GM12878 (cell line): ENCODE data around the gene TMEM254.
"Not testable (repeated sequence)": the region's sequence is repeated elsewhere in the genome, so short reads cannot be mapped to it uniquely, and the experiment has no call there.

Experiments used
- CHD1 ChIP-seq: IDR thresholded peaks from 2 replicates; pipeline ENCODE4 v1.6.1; 2012; ENCODE audit warnings: low read depth, low read length, improper control_type of control experiment
- MYB ChIP-seq: fragments of 150-350 bp; IDR thresholded peaks from 2 replicates; pipeline ENCODE4 v1.6.1; 2014; ENCODE audit warnings: mild to moderate bottlenecking, low read depth, low read length, borderline replicate concordance
- MYC ChIP-seq: IDR thresholded peaks from 2 replicates; pipeline ENCODE4 v1.6.1; 2011; ENCODE audit warnings: mild to moderate bottlenecking, low read length, moderate library complexity, inconsistent platforms; ENCODE audit not compliant: insufficient read depth, insufficient replicate concordance, insufficient read length, severe bottlenecking
- SIN3A ChIP-seq: IDR thresholded peaks from 2 replicates; pipeline ENCODE4 v1.6.1; 2012; ENCODE audit warnings: low read depth, low read length, improper control_type of control experiment
- SUZ12 ChIP-seq: fragments of 200-600 bp; sonication (generic); IDR thresholded peaks from one replicate; pipeline ENCODE4 v1.6.1; 2018; ENCODE audit warnings: antibody characterized with exemption, mild to moderate bottlenecking; ENCODE audit not compliant: unreplicated experiment

- TF ChIP-seq MYC, MYB, SIN3A, CHD1, SUZ12: not testable (repeated sequence)
Observed at GRCh38 chr10:80035430-80035829, 43.0 kb upstream of the TMEM254 start.
